Fibroblast of gingiva (primary cell): ENCODE results near the gene IL12RB1.

ENCODE experiments used
- DNase-seq: peaks from one replicate; pipeline ENCODE4 v3.0.0-alpha.2; 2011; ENCODE audit warnings: low read depth

The IL12RB1 gene

DNA sequence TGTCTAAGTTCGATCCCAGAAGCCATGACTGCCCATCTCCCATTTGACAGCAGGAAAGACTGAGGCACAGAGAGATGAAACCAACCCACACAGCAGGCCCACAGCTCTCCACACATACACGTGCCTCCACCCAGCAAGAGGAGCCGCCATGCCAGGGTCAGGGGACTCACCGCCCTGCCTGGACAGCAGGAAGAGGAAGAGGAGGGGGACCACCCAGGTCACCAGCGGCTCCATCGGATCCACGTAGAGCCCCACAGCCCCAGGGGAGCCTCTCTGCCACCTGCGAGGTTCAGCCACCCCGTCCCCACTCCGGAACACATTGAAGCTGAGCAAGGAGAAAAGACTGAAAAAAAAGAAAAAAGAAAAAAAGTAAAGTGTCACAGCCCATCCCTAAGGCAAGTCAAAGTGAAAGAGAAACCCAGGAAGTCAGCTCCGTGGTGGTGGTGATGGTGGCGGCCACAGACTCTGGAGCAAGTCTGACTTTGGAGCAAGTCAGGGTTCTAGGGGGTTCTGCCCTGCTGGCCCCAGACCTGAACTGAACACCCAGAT lies at the start of gene IL12RB1:
IL12RB1 (minus strand) TSS at position 345 of the 549 bp plus-strand sequence; CDS start at position 234, 111 bp downstream.
- no peak for DNase-seq

DNA sequence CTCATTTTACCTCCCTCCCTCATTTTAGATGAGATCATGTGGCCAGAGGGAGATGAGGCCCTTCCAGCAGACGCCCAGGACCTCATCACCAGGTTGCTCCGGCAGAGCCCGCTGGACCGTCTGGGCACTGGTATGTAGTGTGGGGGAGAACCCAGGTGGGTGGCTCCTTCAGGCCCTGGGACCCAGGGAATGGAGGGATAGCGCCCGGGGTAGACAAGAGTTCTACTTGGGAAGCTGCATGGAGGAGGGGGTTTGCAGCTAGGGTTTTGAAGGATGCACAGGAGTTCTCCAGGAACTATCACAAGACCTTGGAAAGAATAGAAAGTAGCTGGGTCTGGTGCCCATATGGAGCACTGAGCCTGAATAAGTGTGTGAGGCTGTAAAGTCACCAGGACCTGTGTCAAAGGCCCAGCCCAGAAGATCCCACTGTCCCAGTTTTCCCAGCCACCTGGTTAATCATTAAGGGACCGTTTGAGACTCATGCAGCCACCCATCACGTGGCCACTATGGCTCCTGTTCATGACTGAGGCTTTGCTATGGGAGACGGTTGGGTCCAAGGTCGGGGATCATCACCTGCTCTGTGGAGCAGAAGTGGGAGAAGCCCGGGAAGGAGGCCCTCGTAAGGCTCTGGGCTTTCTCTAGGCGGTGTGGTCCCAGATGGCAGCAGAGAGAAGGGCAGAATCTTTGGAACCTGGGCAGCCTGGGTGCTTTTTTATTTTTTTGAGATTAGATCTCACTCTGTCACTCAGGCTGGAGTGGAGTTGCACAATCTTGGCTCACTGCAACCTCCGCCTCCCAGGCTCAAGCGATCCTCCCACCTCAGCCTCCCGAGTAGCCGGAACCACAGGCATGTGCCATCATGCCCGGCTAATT lies 49.2 kb upstream of the IL12RB1 start:
- DNase-seq = no peak

GRCh38 chr19:18131841-18132596 lies 45.3 kb upstream of the IL12RB1 start:
- no peak for DNase-seq

- DNase-seq = no peak
Measured at GRCh38 chr19:18130523-18131242, 43.9 kb upstream of the IL12RB1 start.

DNA sequence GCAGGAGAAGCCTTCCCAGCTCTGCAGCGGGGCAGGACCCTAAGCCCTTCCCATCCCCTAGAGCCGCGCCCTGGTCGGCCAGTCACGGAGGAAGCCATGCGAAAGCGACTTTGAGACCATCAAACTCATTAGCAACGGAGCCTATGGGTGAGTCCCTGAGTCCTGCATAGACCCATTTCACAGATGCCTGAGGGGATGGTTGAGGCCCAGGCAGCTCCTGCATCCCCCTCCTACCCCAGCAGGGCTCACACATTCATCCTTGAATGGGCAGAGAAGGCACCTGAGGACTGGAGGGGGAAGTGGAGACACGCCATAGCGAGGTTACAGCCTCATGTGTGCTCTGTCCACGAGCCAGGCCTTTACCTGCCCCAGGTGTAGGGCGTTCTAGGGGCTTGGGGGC lies 42.1 kb upstream of the IL12RB1 start:
- no peak for DNase-seq

- DNase-seq = no peak
Measured at GRCh38 chr19:18128044-18128443, 41.3 kb upstream of the IL12RB1 start.

GRCh38 chr19:18126097-18126496 lies 39.4 kb upstream of the IL12RB1 start:
- no peak for DNase-seq

GRCh38 chr19:18123819-18124218 lies 37.1 kb upstream of the IL12RB1 start:
- DNase-seq = no peak

- DNase-seq = no peak
Measured at GRCh38 chr19:18122860-18123795, 36.4 kb upstream of the IL12RB1 start.

DNA sequence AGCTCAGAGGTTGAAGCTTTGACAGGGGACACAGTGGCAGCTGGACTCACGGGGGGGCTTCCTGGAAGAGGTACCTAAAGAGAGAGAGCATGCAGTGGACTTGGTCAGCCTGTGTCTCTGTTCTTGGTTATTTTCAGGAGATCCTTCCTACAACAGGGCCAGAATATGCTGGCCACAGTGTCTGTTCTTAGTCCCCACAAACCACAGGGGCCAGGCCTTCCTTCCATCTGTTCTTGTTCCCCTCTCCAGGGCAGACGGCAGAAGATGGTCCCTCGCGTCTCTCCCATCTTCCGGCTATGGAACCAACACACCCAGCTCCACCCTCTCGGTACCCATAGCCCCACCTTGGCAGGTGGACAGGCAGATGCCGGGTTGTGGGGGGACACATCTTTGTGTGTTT lies 35.7 kb upstream of the IL12RB1 start:
- DNase-seq = no peak

DNA sequence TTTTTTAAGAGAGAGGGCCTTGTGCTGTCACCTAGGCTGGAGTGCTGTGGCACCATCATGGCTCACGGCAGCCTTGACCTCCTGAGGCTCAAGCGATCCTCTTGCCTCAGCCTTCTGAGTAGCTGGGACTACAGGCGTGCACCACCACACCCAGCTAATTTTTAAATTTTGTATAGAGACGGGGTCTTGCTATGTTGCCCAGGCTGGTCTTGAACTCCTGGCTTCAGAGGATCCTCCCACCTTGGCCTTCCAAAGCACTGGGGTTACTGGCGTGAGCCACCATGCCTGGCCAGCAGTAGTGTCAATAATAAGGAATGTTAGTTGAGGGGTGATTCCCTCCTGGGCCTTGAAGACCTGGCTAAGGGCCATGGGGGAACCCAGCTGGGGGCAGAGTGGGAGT lies 34.4 kb upstream of the IL12RB1 start:
- no peak for DNase-seq

- no peak for DNase-seq
Measured at GRCh38 chr19:18120127-18120526, 33.4 kb upstream of the IL12RB1 start.

DNA sequence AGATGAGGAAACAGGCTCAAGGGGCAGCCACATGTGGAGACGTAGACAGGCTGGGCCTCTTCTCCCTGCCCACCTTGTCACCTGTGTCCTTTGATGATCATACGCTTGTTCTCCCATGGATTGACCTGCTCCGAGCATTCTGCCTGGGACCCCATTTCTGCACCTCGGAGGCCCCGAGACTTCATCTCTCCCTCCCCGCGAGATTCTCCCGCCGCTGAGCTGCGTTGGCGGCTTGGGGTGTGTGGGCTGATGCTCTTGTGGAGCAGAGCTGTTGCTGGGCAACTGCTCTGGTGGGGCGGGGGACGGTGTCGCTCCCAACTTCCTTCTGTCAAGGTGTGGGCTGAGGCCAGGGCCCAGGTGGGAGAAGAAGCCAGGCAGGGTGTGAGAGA lies 33.0 kb upstream of the IL12RB1 start:
- DNase-seq = no peak

- DNase-seq = peak; percentile 10
Measured at GRCh38 chr19:18119013-18119716, 32.4 kb upstream of the IL12RB1 start.

- no peak for DNase-seq
Measured at GRCh38 chr19:18118420-18119012, 31.8 kb upstream of the IL12RB1 start.

DNA sequence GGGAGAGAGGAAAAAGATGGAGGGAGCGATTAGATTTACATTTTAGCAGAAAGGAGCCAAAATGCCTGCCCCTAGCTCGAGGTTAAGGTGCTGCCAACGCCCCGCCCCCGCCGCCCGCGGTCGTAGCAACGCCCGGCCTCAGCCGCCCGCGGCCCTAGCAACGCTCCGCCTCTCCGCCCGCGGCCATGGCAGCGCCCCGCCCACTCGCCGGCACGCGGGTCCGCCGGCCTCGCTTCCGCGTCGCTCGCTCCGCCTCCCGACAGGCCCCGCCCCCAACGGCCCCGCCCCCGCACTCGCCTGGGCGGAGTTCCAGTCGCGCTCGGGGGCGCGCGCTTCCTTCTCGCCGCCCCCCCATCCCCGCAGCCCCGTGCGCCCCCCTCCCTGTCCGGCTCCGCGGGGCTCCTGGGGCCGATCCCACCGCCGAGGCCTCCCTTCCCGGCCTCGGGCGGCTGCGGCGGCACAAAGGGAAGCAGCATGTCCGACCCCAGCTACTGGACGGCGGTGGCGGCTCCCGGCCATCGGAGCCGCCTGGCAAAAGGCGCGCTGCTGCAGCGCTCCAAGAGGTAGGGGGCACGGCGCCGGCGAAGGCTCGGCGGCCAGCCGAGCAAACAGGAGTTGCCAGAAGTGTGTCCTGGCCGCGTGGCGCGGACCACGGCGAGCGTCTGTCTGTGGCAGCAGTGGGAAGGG lies 31.1 kb upstream of the IL12RB1 start:
- peak; percentile 72 for DNase-seq

DNA sequence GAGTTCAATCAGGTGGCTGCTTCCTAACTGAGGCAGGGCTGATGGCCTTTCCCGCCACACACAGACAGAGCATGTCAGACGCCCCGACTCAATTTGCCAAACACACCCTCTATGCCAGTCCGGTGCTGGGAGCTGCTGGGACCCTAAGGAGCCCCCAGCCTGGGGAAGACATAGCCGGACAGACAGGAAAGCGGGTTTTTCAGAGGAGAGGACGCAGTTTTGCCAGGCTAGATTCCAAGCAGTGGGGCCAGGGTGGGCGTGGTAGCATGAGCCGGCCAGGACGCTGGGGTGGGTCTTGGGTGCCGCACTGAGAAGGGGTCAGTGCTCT lies 30.6 kb upstream of the IL12RB1 start:
- no peak for DNase-seq

DNA sequence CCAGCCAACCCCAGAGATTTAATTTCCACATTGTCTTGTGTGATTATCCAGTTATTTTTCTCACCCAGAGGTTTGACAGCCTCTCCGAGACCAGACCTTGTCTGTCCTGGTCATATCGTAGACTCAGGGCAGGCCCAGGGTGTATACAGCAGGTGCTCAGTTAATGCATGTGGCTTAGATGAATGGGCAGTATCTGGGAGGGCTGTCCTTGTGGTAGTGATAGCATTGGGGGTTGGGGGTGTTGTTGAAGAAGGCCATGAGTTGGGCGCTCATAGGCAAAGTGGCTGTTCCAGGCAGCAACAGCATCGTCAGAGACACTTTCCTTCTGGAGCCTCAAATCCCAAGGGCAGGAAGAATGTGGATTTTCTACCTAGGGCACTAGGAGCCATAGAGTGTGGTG lies 27.7 kb upstream of the IL12RB1 start:
- DNase-seq = no peak

DNA sequence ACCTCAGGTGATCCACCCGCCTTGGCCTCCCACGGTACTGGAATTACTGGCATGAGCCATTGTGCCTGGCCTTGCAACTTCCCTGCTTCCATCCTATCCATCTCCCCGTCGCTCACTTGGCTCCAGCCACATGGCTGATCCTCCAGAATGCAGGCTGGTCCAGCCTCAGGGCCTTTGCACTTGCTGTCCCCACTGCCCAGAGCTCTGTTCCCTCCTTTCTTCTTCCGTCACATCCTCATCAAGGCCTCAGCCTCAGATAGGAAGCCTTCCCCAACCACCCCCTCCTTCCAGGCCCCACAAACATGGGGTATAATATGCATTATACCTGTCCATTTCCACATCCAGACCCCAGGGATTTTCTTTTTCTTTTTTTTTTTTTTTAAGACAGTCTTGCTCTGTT lies 27.1 kb upstream of the IL12RB1 start:
- DNase-seq = no peak
